ENCODE measurements around the gene AKAP13.
A peak's percentile ranks its signal among the peaks of the same experiment; 100 is the strongest.

Gene AKAP13

DNA sequence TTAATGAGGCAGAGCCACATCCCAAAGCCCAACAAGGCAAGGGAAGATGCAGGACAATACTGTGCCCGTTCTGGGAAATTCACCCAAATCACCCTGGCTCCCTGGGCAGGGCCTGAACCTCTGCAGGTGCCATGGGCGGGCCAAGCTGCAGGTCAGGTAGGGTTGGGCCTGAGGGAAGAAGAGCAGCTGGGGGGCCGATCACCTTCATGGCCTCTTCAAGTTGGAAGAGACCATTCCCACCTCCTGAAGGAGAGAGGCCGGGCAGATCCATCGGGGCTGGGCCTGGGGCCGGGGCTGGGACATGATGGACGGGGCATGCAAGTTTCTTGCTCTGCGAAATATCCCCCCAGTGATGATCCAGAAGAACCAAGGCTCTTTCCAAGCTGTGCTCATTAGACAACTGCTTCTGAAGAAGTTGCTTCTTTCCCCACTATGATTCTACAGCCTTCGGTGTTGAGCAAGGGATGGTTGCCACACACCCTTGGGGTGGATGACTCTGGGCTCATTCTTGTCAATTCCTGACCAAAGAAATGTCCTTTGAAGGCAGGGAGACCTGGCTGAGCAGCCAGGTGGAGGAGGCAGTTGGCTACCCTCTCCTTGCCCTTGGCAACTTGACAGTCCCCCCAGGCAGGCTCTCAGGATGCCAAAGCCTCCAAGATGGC is 376.1 kb downstream of the AKAP13 start:
- Mint-ChIP-seq H3K27me3 (no peaks in the 10 kb centered on the region), H3K4me1 (peaks cover 2% of the 10 kb centered on the region), H3K9me3 (no peaks in the 10 kb centered on the region), H3K27ac (ENCODE audit: low read depth) (peak overlapping the region; percentile 19), H3K36me3 (ENCODE audit: insufficient read depth) (peaks cover 7% of the 10 kb centered on the region), H3K4me3 (no peak overlapping the region)
- no peak for DNase-seq (ENCODE audit: low spot score in 2 of 2)
- ATAC-seq (replicated peaks; ENCODE audit: extremely low read depth, poor library complexity, severe bottlenecking): no peak

DNA sequence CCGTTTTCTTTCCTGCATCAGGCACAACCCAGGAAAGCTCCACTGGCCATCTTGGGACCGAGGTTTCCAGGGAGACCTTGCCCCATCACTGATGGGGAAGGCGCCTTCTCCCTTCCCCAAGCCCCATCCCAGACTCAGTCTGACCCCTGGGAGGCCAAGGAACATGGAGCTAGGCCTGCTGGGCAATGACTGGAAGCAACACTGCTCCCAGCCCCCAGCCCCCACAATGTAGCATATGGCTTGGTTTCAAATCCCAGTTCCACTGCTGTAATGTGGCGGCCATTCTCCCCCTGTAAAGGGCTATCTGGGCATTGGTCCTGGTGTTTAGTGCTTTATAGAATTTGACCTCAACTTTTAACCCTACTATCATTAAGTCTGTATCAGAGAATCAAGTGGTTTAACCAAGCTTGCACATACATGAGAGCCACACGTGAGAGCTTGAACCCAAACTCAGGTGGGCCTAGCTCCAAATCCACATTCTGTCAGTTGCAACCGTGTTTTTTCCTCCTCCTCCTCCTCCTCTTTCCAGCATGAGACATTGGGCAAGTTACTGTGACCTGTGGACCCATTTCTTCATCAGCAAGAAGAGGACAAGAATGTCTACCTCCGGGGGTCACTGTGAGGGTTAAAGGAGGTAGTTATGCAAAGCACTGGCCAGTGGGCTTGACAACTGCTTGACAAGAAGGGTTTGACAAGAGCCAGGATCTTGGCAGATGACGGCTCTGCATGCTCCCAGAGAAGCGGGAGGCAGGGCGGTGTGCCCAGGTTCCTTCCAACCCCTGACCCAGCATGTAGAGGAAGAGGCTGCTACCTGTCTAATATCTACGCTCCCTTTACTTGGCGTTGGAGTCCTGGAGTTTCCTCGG is 376.9 kb downstream of the AKAP13 start:
- DNase-seq (ENCODE audit: low spot score in 2 of 2): no peak
- H3K27me3 Mint-ChIP-seq: no peaks in the 10 kb centered on the region
- H3K27ac Mint-ChIP-seq (ENCODE audit: low read depth): no peak overlapping the region
- no peak overlapping the region for H3K4me3 Mint-ChIP-seq
- no peaks in the 10 kb centered on the region for H3K4me1 Mint-ChIP-seq
- no peaks in the 10 kb centered on the region for H3K9me3 Mint-ChIP-seq
- peaks cover 11% of the 10 kb centered on the region for H3K36me3 Mint-ChIP-seq (ENCODE audit: insufficient read depth)
- ATAC-seq (replicated peaks; ENCODE audit: extremely low read depth, poor library complexity, severe bottlenecking): no peak

DNA sequence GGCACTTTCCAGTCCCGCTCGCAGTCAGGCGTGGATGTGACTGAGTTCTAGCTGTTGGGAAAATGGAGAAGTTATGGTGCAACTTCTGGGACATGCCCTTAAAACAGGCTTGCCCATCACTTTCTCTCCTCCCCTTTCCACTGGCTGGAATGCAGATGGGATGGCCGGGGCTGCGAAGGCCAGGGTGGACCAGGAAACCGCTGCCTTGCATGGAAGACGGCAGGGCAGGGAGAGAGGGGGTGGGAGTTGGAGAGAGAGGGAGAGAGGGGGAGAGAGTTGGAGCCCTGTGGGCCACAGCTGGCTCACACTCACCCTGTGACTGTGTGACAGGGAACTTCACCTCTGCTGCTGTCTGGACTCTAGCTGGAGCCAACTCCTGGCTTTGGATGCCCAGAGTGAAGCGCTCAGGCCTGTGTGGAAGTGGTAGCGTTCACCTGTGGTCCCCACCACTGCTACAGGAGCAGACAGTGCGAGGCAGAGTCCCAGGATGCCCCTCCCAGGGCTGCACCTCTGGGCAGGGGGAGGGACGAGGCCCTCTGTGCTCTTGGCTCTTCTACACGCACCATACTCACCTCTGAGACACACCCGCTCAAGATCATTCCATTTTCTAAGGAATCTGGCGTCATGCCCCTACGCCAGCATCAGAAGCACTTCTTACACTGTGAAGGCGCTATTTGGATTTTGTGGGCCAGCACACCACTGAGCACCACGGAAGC is 377.7 kb downstream of the AKAP13 start:
- Mint-ChIP-seq H3K36me3 (ENCODE audit: insufficient read depth) (peaks cover 11% of the 10 kb centered on the region), H3K27ac (ENCODE audit: low read depth) (no peak overlapping the region), H3K27me3 (no peaks in the 10 kb centered on the region), H3K4me3 (no peak overlapping the region), H3K4me1 (no peaks in the 10 kb centered on the region), H3K9me3 (no peaks in the 10 kb centered on the region)
- no peak for DNase-seq (ENCODE audit: low spot score in 2 of 2)
- no peak for ATAC-seq (replicated peaks; ENCODE audit: extremely low read depth, poor library complexity, severe bottlenecking)

DNA sequence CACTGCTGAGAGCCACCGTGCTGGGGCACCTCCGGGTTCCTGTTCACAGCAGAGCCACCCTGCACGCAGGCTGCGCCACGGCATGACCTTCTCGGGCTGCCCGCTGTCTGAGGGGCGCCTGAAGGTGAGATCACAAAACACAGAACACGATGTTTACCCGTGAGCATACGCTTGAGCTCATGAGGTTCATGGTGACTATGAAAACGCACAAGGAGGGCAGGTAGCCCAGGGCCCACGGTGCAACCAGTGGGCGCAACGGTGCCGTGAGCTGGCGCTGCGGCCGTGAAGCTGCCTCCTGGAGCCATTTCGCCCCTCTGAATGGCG is 378.2 kb downstream of the AKAP13 start:
- H3K9me3 Mint-ChIP-seq: no peaks in the 10 kb centered on the region
- H3K4me1 Mint-ChIP-seq: peaks cover 5% of the 10 kb centered on the region
- no peaks in the 10 kb centered on the region for H3K27me3 Mint-ChIP-seq
- no peak for DNase-seq (ENCODE audit: low spot score in 2 of 2)
- no peak for ATAC-seq (replicated peaks; ENCODE audit: extremely low read depth, poor library complexity, severe bottlenecking)
- H3K27ac Mint-ChIP-seq (ENCODE audit: low read depth): no peak overlapping the region
- H3K36me3 Mint-ChIP-seq (ENCODE audit: insufficient read depth): peaks cover 11% of the 10 kb centered on the region
- H3K4me3 Mint-ChIP-seq: no peak overlapping the region

DNA sequence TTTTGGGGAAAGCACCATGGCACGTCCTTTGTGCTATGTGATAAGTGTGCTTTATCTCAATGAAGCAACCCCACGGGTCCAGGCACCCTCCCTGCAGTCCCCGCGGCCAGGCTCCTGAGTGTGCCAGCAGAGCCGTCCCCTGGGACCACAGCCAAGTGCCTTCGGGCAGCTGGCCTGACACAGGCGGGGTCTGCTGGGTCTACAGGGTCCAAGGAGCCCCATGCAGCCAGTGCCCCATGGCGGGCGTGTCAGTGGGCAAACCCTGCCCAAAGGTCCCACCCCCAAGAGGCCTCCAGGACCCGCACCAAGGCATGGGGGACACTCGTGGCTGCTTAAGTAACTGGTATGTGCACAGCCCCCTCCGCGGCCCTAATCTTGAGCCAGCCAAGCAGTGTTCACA is 379.0 kb downstream of the AKAP13 start:
- H3K4me1 Mint-ChIP-seq: peaks cover 5% of the 10 kb centered on the region
- no peaks in the 10 kb centered on the region for H3K9me3 Mint-ChIP-seq
- no peak for DNase-seq (ENCODE audit: low spot score in 2 of 2)
- H3K27me3 Mint-ChIP-seq: no peaks in the 10 kb centered on the region
- no peak overlapping the region for H3K27ac Mint-ChIP-seq (ENCODE audit: low read depth)
- no peak for ATAC-seq (replicated peaks; ENCODE audit: extremely low read depth, poor library complexity, severe bottlenecking)
- H3K4me3 Mint-ChIP-seq: no peak overlapping the region
- H3K36me3 Mint-ChIP-seq (ENCODE audit: insufficient read depth): peaks cover 12% of the 10 kb centered on the region

DNA sequence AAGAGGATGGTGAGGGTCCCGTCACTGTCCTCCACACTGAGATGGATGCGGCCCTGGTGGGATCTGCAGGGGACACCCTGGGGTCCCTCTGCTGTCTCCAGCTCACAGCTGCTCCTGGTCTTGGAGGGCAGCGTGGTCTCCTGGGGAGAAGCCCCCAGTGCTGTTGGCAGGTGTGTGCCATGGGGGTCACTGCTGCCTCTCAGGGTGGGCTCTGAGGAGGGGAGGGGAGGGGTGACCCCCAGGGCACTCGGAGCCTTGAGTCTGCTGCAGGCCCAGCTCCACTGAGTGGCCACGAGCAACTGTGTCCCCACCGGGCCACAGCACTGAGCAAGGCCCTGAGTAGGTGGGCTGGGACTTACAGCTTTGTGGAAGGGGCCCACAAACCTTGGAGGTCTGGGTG is 379.6 kb downstream of the AKAP13 start:
- peaks cover 5% of the 10 kb centered on the region for H3K4me1 Mint-ChIP-seq
- H3K9me3 Mint-ChIP-seq: no peaks in the 10 kb centered on the region
- no peak overlapping the region for H3K27ac Mint-ChIP-seq (ENCODE audit: low read depth)
- DNase-seq (ENCODE audit: low spot score in 2 of 2) (no peak), ATAC-seq (replicated peaks; ENCODE audit: extremely low read depth, poor library complexity, severe bottlenecking) (no peak)
- no peaks in the 10 kb centered on the region for H3K27me3 Mint-ChIP-seq
- peaks cover 14% of the 10 kb centered on the region for H3K36me3 Mint-ChIP-seq (ENCODE audit: insufficient read depth)
- H3K4me3 Mint-ChIP-seq: no peak overlapping the region

DNA sequence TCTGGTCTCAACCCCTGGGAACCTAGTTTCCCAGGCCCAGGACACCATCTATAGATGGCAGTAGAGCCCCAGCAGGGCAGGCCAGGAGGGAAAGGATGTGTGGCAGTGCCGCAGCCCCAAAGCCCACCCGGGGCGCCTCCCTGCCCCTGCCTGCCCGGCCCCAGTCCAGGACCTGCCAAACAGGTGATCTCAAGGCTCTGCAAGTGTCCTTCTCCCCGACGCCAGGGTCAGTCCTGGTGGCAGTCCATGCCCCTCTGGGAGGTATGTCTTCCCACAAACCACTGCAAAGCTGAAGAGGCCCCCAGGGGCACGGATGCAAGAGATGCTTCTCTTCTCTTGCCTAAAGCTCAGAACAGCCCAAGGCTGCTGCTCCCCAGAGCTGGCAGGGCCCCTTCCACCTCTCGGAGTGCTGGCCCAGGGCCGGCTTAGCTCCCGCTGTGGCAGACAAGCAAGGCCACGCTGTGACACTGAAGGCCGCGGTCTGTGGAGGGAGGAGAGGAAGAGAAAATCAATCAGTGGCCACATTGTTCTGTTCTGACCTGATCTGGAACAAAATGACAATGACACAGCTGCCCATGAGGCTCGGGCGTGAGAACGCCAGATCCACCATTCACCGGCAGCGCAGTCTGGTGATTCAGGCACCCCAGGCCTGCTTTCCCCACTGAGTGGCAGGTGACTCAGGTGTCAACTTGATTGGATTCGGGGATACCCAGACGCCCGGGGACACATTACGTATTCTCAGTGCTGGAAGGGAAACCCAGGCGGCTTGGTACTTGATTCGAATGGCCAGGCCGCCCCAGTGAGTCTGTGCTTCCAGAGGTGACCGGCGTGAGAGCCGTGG is 380.3 kb downstream of the AKAP13 start:
- Mint-ChIP-seq H3K4me1 (peaks cover 5% of the 10 kb centered on the region), H3K36me3 (ENCODE audit: insufficient read depth) (peaks cover 14% of the 10 kb centered on the region), H3K4me3 (no peak overlapping the region), H3K9me3 (no peaks in the 10 kb centered on the region), H3K27ac (ENCODE audit: low read depth) (no peak overlapping the region), H3K27me3 (no peaks in the 10 kb centered on the region)
- DNase-seq (ENCODE audit: low spot score in 2 of 2) (no peak), ATAC-seq (replicated peaks; ENCODE audit: extremely low read depth, poor library complexity, severe bottlenecking) (no peak)

DNA sequence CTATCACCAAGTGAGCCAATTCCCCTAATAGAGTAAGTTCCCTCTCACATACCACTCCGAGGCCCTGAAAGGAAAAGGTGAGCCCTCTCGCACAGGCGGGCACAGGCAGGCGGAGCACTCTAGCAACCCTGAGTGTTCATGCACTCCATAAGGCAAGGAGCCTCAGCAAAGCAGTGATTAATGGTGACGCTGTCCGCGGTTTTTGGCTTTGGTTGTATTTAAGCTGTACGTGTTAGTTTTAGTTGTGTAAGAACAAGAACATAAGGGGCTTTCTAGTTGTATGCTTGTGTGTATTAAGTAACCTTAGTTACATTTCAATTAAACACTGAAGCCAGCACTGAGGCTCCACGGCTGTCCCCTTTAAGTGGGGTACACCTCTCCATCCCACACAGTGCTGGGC is 381.2 kb downstream of the AKAP13 start:
- no peak for DNase-seq (ENCODE audit: low spot score in 2 of 2)
- H3K36me3 Mint-ChIP-seq (ENCODE audit: insufficient read depth): peaks cover 16% of the 10 kb centered on the region
- no peak overlapping the region for H3K27ac Mint-ChIP-seq (ENCODE audit: low read depth)
- no peak for ATAC-seq (replicated peaks; ENCODE audit: extremely low read depth, poor library complexity, severe bottlenecking)
- no peaks in the 10 kb centered on the region for H3K27me3 Mint-ChIP-seq
- H3K4me1 Mint-ChIP-seq: peaks cover 11% of the 10 kb centered on the region
- H3K4me3 Mint-ChIP-seq: no peak overlapping the region
- no peaks in the 10 kb centered on the region for H3K9me3 Mint-ChIP-seq

DNA sequence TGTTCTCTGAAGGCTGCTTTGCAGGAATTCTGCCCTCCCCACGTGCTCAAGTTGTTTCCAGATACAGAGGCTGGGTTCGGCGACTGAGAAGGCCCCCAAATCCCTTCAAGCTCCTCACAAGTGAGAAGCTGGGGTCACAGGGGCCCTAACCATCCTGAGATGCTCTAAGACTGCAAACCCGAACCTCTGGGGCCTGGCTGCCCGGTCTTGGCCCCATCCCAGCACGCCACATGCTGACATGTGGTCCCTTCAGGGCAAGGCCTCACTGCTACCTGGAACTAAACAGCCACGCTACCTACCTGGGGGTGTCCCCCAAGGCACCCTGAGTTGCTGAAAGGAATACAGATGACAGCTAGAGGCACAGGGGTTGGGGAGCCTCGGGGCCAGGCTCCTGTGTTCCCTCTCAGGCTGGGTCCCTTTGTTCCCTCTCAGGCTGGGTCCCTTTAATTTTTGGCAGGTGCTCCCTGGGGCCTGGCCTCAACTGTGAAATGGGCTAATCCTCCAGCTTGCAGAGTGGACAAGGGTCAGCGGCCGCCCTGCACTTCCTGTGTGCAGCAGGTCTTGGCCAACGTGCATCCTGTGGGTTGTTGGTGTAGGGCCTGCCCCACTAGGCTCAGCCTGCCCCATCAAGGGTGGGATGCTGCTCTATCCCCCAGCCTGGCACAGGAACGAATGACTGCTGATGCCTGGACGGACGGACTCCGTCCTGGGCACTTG is 381.8 kb downstream of the AKAP13 start:
- DNase-seq (ENCODE audit: low spot score in 2 of 2): no peak
- Mint-ChIP-seq H3K36me3 (ENCODE audit: insufficient read depth) (peaks cover 16% of the 10 kb centered on the region), H3K27me3 (no peaks in the 10 kb centered on the region), H3K4me1 (peaks cover 12% of the 10 kb centered on the region), H3K4me3 (no peak overlapping the region), H3K27ac (ENCODE audit: low read depth) (no peak overlapping the region), H3K9me3 (no peaks in the 10 kb centered on the region)
- ATAC-seq (replicated peaks; ENCODE audit: extremely low read depth, poor library complexity, severe bottlenecking): no peak

DNA sequence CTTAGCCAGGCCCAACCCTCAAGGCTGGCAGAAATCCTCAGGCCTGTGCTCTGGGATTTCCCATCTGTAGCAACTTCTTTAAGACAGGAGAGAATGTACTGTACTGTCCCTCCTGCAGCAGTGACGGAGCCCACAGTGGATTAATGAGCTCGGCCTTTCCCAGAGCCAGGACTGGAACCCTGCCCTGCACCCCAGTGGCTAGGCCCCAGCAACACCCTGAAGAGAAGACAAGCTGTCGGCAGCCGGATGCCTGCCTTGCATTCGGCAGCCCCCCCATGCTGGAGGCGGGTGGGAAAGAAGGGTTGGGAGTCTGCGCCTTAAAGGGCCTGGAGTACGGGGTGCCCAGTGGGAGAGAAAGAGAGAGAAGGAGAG is 382.3 kb downstream of the AKAP13 start:
- Mint-ChIP-seq H3K4me3 (no peak overlapping the region), H3K36me3 (ENCODE audit: insufficient read depth) (peaks cover 17% of the 10 kb centered on the region), H3K4me1 (peaks cover 12% of the 10 kb centered on the region), H3K27ac (ENCODE audit: low read depth) (no peak overlapping the region), H3K27me3 (no peaks in the 10 kb centered on the region), H3K9me3 (no peaks in the 10 kb centered on the region)
- no peak for DNase-seq (ENCODE audit: low spot score in 2 of 2)
- no peak for ATAC-seq (replicated peaks; ENCODE audit: extremely low read depth, poor library complexity, severe bottlenecking)

DNA sequence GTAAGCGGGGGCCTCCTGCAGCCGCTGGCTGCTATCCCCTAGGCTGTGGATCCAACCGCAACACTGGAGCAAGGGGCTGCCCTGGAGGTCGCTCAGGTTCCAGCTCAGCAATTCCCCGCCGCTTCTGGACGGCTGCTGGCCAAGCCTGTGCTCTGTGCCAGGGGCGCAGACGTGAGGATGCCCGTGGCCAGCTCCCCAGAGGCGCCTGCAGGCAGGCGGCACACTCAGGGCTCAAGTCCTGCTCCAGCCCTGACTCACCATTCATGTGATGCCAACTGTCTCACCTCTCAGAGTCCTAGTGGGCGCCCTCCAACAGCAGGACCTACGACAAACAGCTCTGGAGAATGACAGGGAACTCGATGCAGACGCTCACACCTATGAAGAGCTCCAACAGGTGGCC is 382.8 kb downstream of the AKAP13 start:
- peaks cover 17% of the 10 kb centered on the region for H3K36me3 Mint-ChIP-seq (ENCODE audit: insufficient read depth)
- H3K27ac Mint-ChIP-seq (ENCODE audit: low read depth): no peak overlapping the region
- DNase-seq (ENCODE audit: low spot score in 2 of 2): no peak

More for the DNA sequence above, 382.8 kb downstream of the AKAP13 start:
- ATAC-seq (replicated peaks; ENCODE audit: extremely low read depth, poor library complexity, severe bottlenecking): no peak
- Mint-ChIP-seq H3K27me3 (no peaks in the 10 kb centered on the region), H3K4me3 (no peak overlapping the region), H3K9me3 (no peaks in the 10 kb centered on the region), H3K4me1 (peaks cover 12% of the 10 kb centered on the region)
